H1 (cell line): ENCODE results near the gene RAPGEF6. TPM values are rescaled to one million over a fixed set of nuclear protein-coding genes. Genes with fewer than 3 reads are reported as not detected.

Source experiments
- CTCF ChIA-PET: fragments of 300-600 bp; sonication (Branson Sonifier 250); formaldehyde crosslinking; loops from one replicate; lab custom pipeline; 2021; ENCODE audit not compliant: partially characterized antibody; lab: Charles Lee
- POLR2A ChIA-PET: fragments of 300-600 bp; sonication (Branson Sonifier 250); formaldehyde crosslinking; loops from one replicate; lab custom pipeline; 2021; ENCODE audit warnings: inconsistent platforms; ENCODE audit not compliant: partially characterized antibody; lab: Charles Lee
- DNase-seq, 2 experiments: peaks; one replicate each; pipeline versions ENCODE4 v3.0.0 to v3.0.0-alpha.2; 2010 to 2022; ENCODE audit warnings: low spot score in 2 of 2, low read depth in 1 of 2, mixed read lengths in 1 of 2
- FAIRE-seq: peaks from 2 replicates; lab custom pipeline; 2011; peaks lifted over from hg19 to GRCh38; lab: Jason Lieb, UNC
- H2AFZ ChIP-seq: 2 replicates; pipeline ENCODE4 v1.8.1; 2012; ENCODE audit warnings: low read length, inconsistent platforms
- H2AK5ac ChIP-seq: 2 replicates; pipeline ENCODE4 v1.6.1; 2013; ENCODE audit warnings: low read depth, low read length
- H2BK120ac ChIP-seq: replicated peaks from 2 replicates; pipeline ENCODE3; 2013; ENCODE audit warnings: low read depth, low read length, inconsistent platforms
- H2BK12ac ChIP-seq: 2 replicates; pipeline ENCODE4 v1.6.1; 2013; ENCODE audit warnings: low read depth, low read length
- H2BK15ac ChIP-seq: 2 replicates; pipeline ENCODE4 v1.6.1; 2013; ENCODE audit warnings: low read length
- H2BK20ac ChIP-seq: 2 replicates; pipeline ENCODE4 v1.6.1; 2013; ENCODE audit warnings: low read length
- H2BK5ac ChIP-seq: 2 replicates; pipeline ENCODE4 v1.6.1; 2013; ENCODE audit warnings: low read depth, low read length
- H3K14ac ChIP-seq: 2 replicates; pipeline ENCODE4 v1.6.1; 2013; ENCODE audit warnings: inconsistent platforms; ENCODE audit not compliant: insufficient read length
- H3K18ac ChIP-seq: 2 replicates; pipeline ENCODE4 v1.6.1; 2013; ENCODE audit warnings: low read length; ENCODE audit errors: extremely low read depth
- H3K23ac ChIP-seq: 2 replicates; pipeline ENCODE4 v1.6.1; 2013; ENCODE audit warnings: inconsistent platforms; ENCODE audit not compliant: insufficient read length
- H3K23me2 ChIP-seq: 2 replicates; pipeline ENCODE4 v1.6.1; 2013; ENCODE audit warnings: low read depth, low read length
- H3K27ac ChIP-seq: 2 replicates; pipeline ENCODE4 v1.6.1; 2011; ENCODE audit warnings: low read depth, low read length, inconsistent platforms
- H3K27me3 ChIP-seq, 4 experiments: replicated peaks in 1 of 4; 1 replicate in 1 of 4; 2 replicates in 3 of 4; pipeline versions ENCODE4 v1.6.1 to v1.8.1; 2011 to 2013; ENCODE audit warnings: low read length in 3 of 4, mild to moderate bottlenecking in 3 of 4, inconsistent platforms in 2 of 4, mixed read lengths in 2 of 4, moderate library complexity in 1 of 4; ENCODE audit not compliant: control insufficient read depth in 3 of 4, insufficient read depth in 3 of 4; ENCODE audit errors: extremely low read depth in 1 of 4
- H3K36me3 ChIP-seq, 4 experiments: 2 replicates each; pipeline versions ENCODE4 v1.6.1 to v1.8.1; 2011 to 2013; ENCODE audit warnings: mild to moderate bottlenecking in 4 of 4, low read length in 3 of 4, moderate library complexity in 2 of 4, control low read depth in 1 of 4, inconsistent platforms in 1 of 4; ENCODE audit not compliant: insufficient read depth in 4 of 4, control insufficient read depth in 2 of 4
- H3K4ac ChIP-seq: replicated peaks from 2 replicates; pipeline ENCODE3; 2013; ENCODE audit warnings: low read length, low read depth, mixed read lengths, inconsistent platforms; ENCODE audit not compliant: insufficient read length
- H3K4me1 ChIP-seq, 4 experiments: replicated peaks in 1 of 4; 1 replicate in 1 of 4; 2 replicates in 3 of 4; pipeline versions ENCODE4 v1.6.1 to v1.8.1; 2011 to 2013; ENCODE audit warnings: low read length in 3 of 4, inconsistent platforms in 2 of 4, mixed read lengths in 1 of 4; ENCODE audit not compliant: insufficient read depth in 4 of 4, control insufficient read depth in 3 of 4
- H3K4me2 ChIP-seq, 2 experiments: 2 replicates each; pipeline versions ENCODE4 v1.6.1 to v1.8.1; 2011 to 2013; ENCODE audit warnings: low read depth in 2 of 2, low read length in 2 of 2, control low read depth in 1 of 2, inconsistent platforms in 1 of 2, mild to moderate bottlenecking in 1 of 2; ENCODE audit not compliant: insufficient read depth in 1 of 2
- H3K4me3 ChIP-seq, 4 experiments: fragments of 200-600, 300-600 bp in 1 of 4; sonication (generic), shearing (Covaris generic), sonication (Bioruptor Twin) in 1 of 4; 2 replicates each; pipeline versions ENCODE4 v1.5.1 to v1.8.1; 2011 to 2016; ENCODE audit warnings: low read length in 4 of 4, low read depth in 3 of 4, control low read depth in 2 of 4, inconsistent platforms in 2 of 4, mild to moderate bottlenecking in 2 of 4, mixed read lengths in 1 of 4, moderate library complexity in 1 of 4; ENCODE audit not compliant: insufficient read depth in 2 of 4; ENCODE audit errors: extremely low read depth in 1 of 4
- H3K56ac ChIP-seq: replicated peaks from 2 replicates; pipeline ENCODE3; 2013; ENCODE audit warnings: low read depth, mild to moderate bottlenecking, mixed read lengths, low read length, inconsistent platforms; ENCODE audit not compliant: insufficient read length
- H3K79me1 ChIP-seq: 2 replicates; pipeline ENCODE4 v1.6.1; 2013; ENCODE audit warnings: low read depth, low read length, control low read depth
- H3K79me2 ChIP-seq, 2 experiments: 2 replicates each; pipeline versions ENCODE4 v1.6.1 to v1.8.1; 2012 to 2013; ENCODE audit warnings: low read length in 2 of 2, mild to moderate bottlenecking in 2 of 2, inconsistent platforms in 1 of 2; ENCODE audit not compliant: insufficient read depth in 2 of 2, control insufficient read depth in 1 of 2
- H3K9ac ChIP-seq, 4 experiments: replicated peaks in 1 of 4; 1 replicate in 1 of 4; 2 replicates in 3 of 4; pipeline versions ENCODE4 v1.6.1 to v1.8.1; 2011 to 2013; ENCODE audit warnings: low read depth in 3 of 4, low read length in 3 of 4, control low read depth in 2 of 4, mild to moderate bottlenecking in 2 of 4, moderate library complexity in 2 of 4, inconsistent platforms in 1 of 4; ENCODE audit errors: extremely low read depth in 1 of 4
- H3K9me3 ChIP-seq, 2 experiments: 2 replicates each; pipeline versions ENCODE4 v1.6.1 to v1.8.1; 2012 to 2013; ENCODE audit warnings: mild to moderate bottlenecking in 2 of 2, moderate library complexity in 2 of 2, control low read depth in 1 of 2, inconsistent platforms in 1 of 2, low read depth in 1 of 2, low read length in 1 of 2, mixed read lengths in 1 of 2; ENCODE audit not compliant: insufficient read depth in 2 of 2
- H4K20me1 ChIP-seq, 2 experiments: replicated peaks in 1 of 2; 2 replicates each; pipeline versions ENCODE3 to v1.8.1; 2011 to 2013; ENCODE audit warnings: inconsistent platforms in 2 of 2, low read length in 2 of 2, mild to moderate bottlenecking in 1 of 2; ENCODE audit not compliant: insufficient read depth in 2 of 2, control insufficient read depth in 1 of 2
- H4K5ac ChIP-seq: 2 replicates; pipeline ENCODE4 v1.6.1; 2013; ENCODE audit warnings: low read length, low read depth, mixed read lengths, inconsistent platforms; ENCODE audit not compliant: insufficient read length
- H4K8ac ChIP-seq: 2 replicates; pipeline ENCODE4 v1.8.0; 2013; ENCODE audit warnings: mild to moderate bottlenecking, moderate library complexity, low read length, inconsistent platforms; ENCODE audit not compliant: insufficient read depth; ENCODE audit errors: extremely low read depth
- H4K91ac ChIP-seq: replicated peaks from 2 replicates; pipeline ENCODE3; 2013; ENCODE audit warnings: low read length, mixed read lengths, inconsistent platforms; ENCODE audit not compliant: insufficient read length
- ASH2L ChIP-seq: fragments of 200-600, 300-600 bp; sonication (generic); IDR thresholded peaks from one replicate; pipeline ENCODE4 v1.7.1; 2017; ENCODE audit warnings: low read length
- ATF2 ChIP-seq: IDR thresholded peaks from 2 replicates; pipeline ENCODE4 v1.6.1; 2012; ENCODE audit warnings: low read length, inconsistent platforms
- ATF3 ChIP-seq: IDR thresholded peaks from 2 replicates; pipeline ENCODE4 v1.6.1; 2011; ENCODE audit warnings: low read depth, mild to moderate bottlenecking, low read length; ENCODE audit not compliant: insufficient read depth
- CTBP2 ChIP-seq: IDR thresholded peaks from 2 replicates; pipeline ENCODE4 v1.7.0; 2011; ENCODE audit warnings: borderline replicate concordance, mild to moderate bottlenecking, moderate library complexity, mixed read lengths, low read length; ENCODE audit not compliant: insufficient read depth, insufficient read length
- EGR1 ChIP-seq: IDR thresholded peaks from 2 replicates; pipeline ENCODE4 v1.6.1; 2011; ENCODE audit warnings: low read depth, low read length, borderline replicate concordance
- GTF2F1 ChIP-seq: IDR thresholded peaks from 2 replicates; pipeline ENCODE4 v1.6.1; 2012; ENCODE audit warnings: low read depth, low read length, improper control_type of control experiment, borderline replicate concordance
- NANOG ChIP-seq: IDR thresholded peaks from 2 replicates; pipeline ENCODE4 v1.6.1; 2011; ENCODE audit warnings: low read length, low read depth, mild to moderate bottlenecking, inconsistent platforms; ENCODE audit not compliant: insufficient read depth, poor library complexity, severe bottlenecking
- NRF1 ChIP-seq: IDR thresholded peaks from 2 replicates; pipeline ENCODE4 v1.6.1; 2011; ENCODE audit warnings: mild to moderate bottlenecking, low read depth, low read length, improper control_type of control experiment
- POLR2AphosphoS5 ChIP-seq: IDR thresholded peaks from 2 replicates; pipeline ENCODE4 v1.6.1; 2011; ENCODE audit warnings: low read depth, low read length
- POU5F1 ChIP-seq: IDR thresholded peaks from 2 replicates; pipeline ENCODE4 v1.6.1; 2011; ENCODE audit warnings: low read depth, mild to moderate bottlenecking, low read length, moderate library complexity
- RNF2 ChIP-seq: fragments of 200-900, 300-1000 bp; sonication (generic); IDR thresholded peaks from 2 replicates; pipeline ENCODE4 v1.7.1; 2016; ENCODE audit warnings: borderline replicate concordance, low read depth, mild to moderate bottlenecking, antibody characterized with exemption, low read length; ENCODE audit not compliant: poor library complexity, severe bottlenecking; ENCODE audit errors: missing control alignments
- polyA plus RNA-seq, 7 experiments: library from polyadenylated mRNA; depleted of rRNA in 3 of 7; stranded (reverse) in 5 of 7; unstranded in 2 of 7; fragments of >200 nt in 5 of 7; fragments of 200-250 nt in 2 of 7; gene quantifications; 1 replicate in 5 of 7; 2 replicates in 1 of 7; 4 replicates in 1 of 7; pipeline versions ENCODE4 v1.2.1 to v1.2.3, GENCODE V29; 2011 to 2013; ENCODE audit warnings: missing spikeins in 2 of 7, mixed read lengths in 2 of 7
- total RNA-seq: library from RNA; stranded (reverse); fragmentation: NEBNext Ultra II Directional; extraction: Animal tissue kit (Norgen Biotek cat#: 25700); gene quantifications from 2 replicates; pipeline ENCODE4 v1.2.1, GENCODE V29; 2021

Gene RAPGEF6
- total and polyA plus RNA-seq, 2 of the 8 experiments (the other 6 are each of a cell fraction or from before 2014, with no cell fraction given), result 4.8 to 20.0 TPM

- FAIRE-seq, result no peak
- ChIA-PET CTCF (interaction anchor here (0.6 to 0.7 kb wide), 2 partner anchors 28 to 154 kb away, joined by 3 read pairs; no protein-coding TSS in a partner anchor), POLR2A (no interaction called here)
- Histone ChIP-seq H2BK12ac (no peak overlapping the region), H3K23ac (no peak overlapping the region), H3K4me3 (no peak overlapping the region), H3K9ac (no peak overlapping the region), H2BK20ac (no peak overlapping the region), H3K4me2 (no peak overlapping the region), H4K5ac (no peak overlapping the region), H4K8ac (no peak overlapping the region), H3K27me3 (no peaks in the 10 kb centered on the region), H3K14ac (no peak overlapping the region), H4K91ac (no peak overlapping the region), H4K20me1 (no peaks in the 10 kb centered on the region), H2AK5ac (0 out of 2 replicates have a peak overlapping the region, but pooled peaks have one; percentile 33), H3K27ac (no peak overlapping the region), H3K79me1 (no peaks in the 10 kb centered on the region), H3K9me3 (no peaks in the 10 kb centered on the region), H2AFZ (no peak overlapping the region), H3K23me2 (no peaks in the 10 kb centered on the region; the same call in 1 of the 2 replicates), H3K36me3 (no peaks in the 10 kb centered on the region), H2BK120ac (no peak overlapping the region), H3K79me2 (no peaks in the 10 kb centered on the region), H2BK15ac (no peak overlapping the region), H3K4me1 (no peaks in the 10 kb centered on the region; a peak in 1 of 7 replicates), H3K4ac (no peak overlapping the region), H3K18ac (no peak overlapping the region), H2BK5ac (no peak overlapping the region), H3K56ac (no peak overlapping the region)
- DNase-seq, result no peak
- TF ChIP-seq EGR1, result no peak
- TF ChIP-seq ATF3, result no peak
- TF ChIP-seq ASH2L, result no peak
- no peak for TF ChIP-seq GTF2F1
- TF ChIP-seq NRF1, result no peak
- no peak for TF ChIP-seq CTBP2
- TF ChIP-seq POLR2AphosphoS5, result no peak
- no peak for TF ChIP-seq RNF2
- TF ChIP-seq POU5F1, result no peak
- TF ChIP-seq NANOG, result no peak
- no peak for TF ChIP-seq ATF2
Observed at GRCh38 chr5:131528682-131529081, 106.3 kb downstream of the RAPGEF6 start.
